ENCODE data around the gene MTHFD1L.

MTHFD1L gene

DNA sequence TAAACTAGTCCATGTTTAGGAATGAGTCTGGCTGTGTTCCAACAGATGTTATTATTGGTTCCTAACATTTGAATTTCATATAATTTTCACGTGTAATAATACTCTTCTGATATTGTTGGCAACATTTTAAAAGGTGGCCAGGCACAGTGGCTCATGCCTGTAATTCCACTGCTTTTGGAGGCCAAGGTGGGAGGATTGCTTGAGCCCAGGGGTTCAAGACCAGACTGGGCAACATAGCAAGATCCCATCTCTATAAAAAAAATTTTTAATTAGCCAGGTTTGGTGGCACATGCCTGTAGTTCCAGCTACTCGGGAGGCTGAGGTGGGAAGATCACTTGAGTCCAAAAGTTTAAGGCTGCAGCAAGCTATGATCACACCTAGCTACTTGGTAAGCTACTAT, 116.2 kb downstream of the MTHFD1L start:
- TF ChIP-seq FOXP2 (optimal IDR thresholded peaks at IDR 0.05; ENCODE audit: borderline replicate concordance, extremely low read depth, extremely low read length, insufficient read depth), result no peak
- no peak for TF ChIP-seq POLR2AphosphoS5 (IDR thresholded peaks at IDR 0.05; ENCODE audit: low read depth, low read length)
- TF ChIP-seq TAF1 (IDR thresholded peaks at IDR 0.05; ENCODE audit: borderline replicate concordance, insufficient read depth, low read length), result no peak
- TF ChIP-seq, protein P1, sequence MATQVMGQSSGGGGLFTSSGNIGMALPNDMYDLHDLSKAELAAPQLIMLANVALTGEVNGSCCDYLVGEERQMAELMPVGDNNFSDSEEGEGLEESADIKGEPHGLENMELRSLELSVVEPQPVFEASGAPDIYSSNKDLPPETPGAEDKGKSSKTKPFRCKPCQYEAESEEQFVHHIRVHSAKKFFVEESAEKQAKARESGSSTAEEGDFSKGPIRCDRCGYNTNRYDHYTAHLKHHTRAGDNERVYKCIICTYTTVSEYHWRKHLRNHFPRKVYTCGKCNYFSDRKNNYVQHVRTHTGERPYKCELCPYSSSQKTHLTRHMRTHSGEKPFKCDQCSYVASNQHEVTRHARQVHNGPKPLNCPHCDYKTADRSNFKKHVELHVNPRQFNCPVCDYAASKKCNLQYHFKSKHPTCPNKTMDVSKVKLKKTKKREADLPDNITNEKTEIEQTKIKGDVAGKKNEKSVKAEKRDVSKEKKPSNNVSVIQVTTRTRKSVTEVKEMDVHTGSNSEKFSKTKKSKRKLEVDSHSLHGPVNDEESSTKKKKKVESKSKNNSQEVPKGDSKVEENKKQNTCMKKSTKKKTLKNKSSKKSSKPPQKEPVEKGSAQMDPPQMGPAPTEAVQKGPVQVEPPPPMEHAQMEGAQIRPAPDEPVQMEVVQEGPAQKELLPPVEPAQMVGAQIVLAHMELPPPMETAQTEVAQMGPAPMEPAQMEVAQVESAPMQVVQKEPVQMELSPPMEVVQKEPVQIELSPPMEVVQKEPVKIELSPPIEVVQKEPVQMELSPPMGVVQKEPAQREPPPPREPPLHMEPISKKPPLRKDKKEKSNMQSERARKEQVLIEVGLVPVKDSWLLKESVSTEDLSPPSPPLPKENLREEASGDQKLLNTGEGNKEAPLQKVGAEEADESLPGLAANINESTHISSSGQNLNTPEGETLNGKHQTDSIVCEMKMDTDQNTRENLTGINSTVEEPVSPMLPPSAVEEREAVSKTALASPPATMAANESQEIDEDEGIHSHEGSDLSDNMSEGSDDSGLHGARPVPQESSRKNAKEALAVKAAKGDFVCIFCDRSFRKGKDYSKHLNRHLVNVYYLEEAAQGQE (IDR thresholded peaks at IDR 0.05; ENCODE audit: insufficient read depth in 1 of 2, low read depth in 2 of 2, low read length in 2 of 2), result no peak

DNA sequence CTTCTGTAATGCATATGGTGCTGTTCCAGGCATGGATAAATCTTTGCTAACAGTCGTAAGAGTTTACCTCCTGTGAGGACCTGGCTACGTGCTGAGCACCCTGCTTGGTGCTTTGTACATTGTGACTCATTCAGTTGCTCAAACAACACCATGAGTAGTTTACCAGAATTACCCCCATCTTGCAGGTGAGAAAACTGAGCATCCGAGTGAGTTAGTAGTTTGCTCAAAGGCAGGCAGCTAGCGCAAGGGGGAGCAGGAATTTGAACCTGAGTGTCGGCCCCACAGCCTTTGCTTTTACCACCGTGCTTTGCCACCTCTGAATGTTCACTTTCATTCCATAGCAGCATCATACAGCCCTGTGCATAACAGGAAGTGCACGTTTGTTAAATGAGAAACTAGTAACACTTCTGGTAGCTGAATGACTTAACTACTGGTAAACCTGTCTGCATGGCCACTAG, 121.9 kb downstream of the MTHFD1L start:
- TF ChIP-seq, protein P1 (IDR thresholded peaks at IDR 0.05; ENCODE audit: insufficient read depth in 1 of 2, low read depth in 2 of 2, low read length in 2 of 2), result no peak
- TF ChIP-seq SIN3A (IDR thresholded peaks at IDR 0.05; ENCODE audit: borderline replicate concordance, insufficient read depth, low read length), result no peak
- no peak for TF ChIP-seq POLR2AphosphoS5 (IDR thresholded peaks at IDR 0.05; ENCODE audit: low read depth, low read length)
- TF ChIP-seq TAF1 (IDR thresholded peaks at IDR 0.05; ENCODE audit: borderline replicate concordance, insufficient read depth, low read length), result no peak

DNA sequence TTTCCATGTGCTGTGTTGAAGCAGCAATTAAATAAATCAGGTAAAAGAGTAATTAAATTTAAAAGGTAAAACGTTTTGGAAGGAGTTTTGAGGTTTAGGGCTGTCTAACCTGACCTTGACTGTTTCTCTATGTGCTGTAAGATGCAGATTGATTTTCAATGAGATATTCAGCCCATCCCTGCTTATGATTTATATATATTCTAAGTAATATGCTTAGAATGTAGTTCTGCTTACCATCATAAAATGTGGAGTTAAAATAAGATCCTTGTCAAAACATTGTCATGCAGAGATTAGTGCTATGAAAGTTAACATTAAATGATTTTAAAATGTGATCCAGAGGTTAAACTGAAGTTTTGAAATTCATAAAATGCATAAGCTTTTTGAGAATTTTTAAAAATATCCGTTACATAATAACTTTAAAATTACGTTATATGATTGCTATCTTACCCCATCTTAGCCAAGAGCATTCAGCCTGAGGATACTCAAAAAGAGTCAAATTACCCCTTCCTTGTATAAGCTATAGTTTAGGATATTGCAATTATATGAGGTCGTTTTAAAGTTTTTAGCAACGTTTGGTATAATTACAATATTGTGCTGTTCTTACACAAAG, 122.5 kb downstream of the MTHFD1L start:
- TF ChIP-seq SIN3A (IDR thresholded peaks at IDR 0.05; ENCODE audit: borderline replicate concordance, insufficient read depth, low read length) (no peak), FOXP2 (optimal IDR thresholded peaks at IDR 0.05; ENCODE audit: borderline replicate concordance, extremely low read depth, extremely low read length, insufficient read depth) (no peak), TAF1 (IDR thresholded peaks at IDR 0.05; ENCODE audit: borderline replicate concordance, insufficient read depth, low read length) (no peak), POLR2AphosphoS5 (IDR thresholded peaks at IDR 0.05; ENCODE audit: low read depth, low read length) (no peak)
- TF ChIP-seq, protein P1 (IDR thresholded peaks at IDR 0.05; ENCODE audit: insufficient read depth in 1 of 2, low read depth in 2 of 2, low read length in 2 of 2), result no peak

DNA sequence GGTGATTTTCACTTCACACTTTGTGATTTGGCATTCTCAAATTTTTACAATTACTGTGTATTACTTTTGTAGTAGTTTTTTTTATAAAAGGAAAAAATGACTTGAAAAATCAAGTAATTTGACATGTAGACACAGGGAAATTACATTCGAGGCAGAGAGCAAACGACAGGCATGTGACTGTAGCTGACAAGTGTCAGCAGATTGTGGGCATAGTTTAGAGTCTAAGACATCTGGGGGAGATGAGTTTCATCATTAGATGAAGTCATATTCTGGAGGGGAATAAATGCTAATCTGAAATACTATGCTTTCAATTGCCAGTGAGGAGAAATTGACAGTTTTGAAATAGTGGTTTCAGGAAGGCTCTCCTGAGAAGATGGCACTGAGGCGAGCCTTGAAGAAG, 126.0 kb downstream of the MTHFD1L start:
- TF ChIP-seq POLR2AphosphoS5 (IDR thresholded peaks at IDR 0.05; ENCODE audit: low read depth, low read length) (no peak), FOXP2 (optimal IDR thresholded peaks at IDR 0.05; ENCODE audit: borderline replicate concordance, extremely low read depth, extremely low read length, insufficient read depth) (no peak), SIN3A (IDR thresholded peaks at IDR 0.05; ENCODE audit: borderline replicate concordance, insufficient read depth, low read length) (no peak), TAF1 (IDR thresholded peaks at IDR 0.05; ENCODE audit: borderline replicate concordance, insufficient read depth, low read length) (no peak)
- TF ChIP-seq, protein P1 (IDR thresholded peaks at IDR 0.05; ENCODE audit: insufficient read depth in 1 of 2, low read depth in 2 of 2, low read length in 2 of 2), result no peak

GRCh38 chr6:150992262-150992661, 126.8 kb downstream of the MTHFD1L start:
- no peak for TF ChIP-seq FOXP2 (optimal IDR thresholded peaks at IDR 0.05; ENCODE audit: borderline replicate concordance, extremely low read depth, extremely low read length, insufficient read depth)
- TF ChIP-seq, protein P1 (IDR thresholded peaks at IDR 0.05; ENCODE audit: insufficient read depth in 1 of 2, low read depth in 2 of 2, low read length in 2 of 2), result no peak
- TF ChIP-seq POLR2AphosphoS5 (IDR thresholded peaks at IDR 0.05; ENCODE audit: low read depth, low read length), result no peak
- no peak for TF ChIP-seq SIN3A (IDR thresholded peaks at IDR 0.05; ENCODE audit: borderline replicate concordance, insufficient read depth, low read length)
- no peak for TF ChIP-seq TAF1 (IDR thresholded peaks at IDR 0.05; ENCODE audit: borderline replicate concordance, insufficient read depth, low read length)
